ENCODE measurements around the gene ESPL1.

DNA sequence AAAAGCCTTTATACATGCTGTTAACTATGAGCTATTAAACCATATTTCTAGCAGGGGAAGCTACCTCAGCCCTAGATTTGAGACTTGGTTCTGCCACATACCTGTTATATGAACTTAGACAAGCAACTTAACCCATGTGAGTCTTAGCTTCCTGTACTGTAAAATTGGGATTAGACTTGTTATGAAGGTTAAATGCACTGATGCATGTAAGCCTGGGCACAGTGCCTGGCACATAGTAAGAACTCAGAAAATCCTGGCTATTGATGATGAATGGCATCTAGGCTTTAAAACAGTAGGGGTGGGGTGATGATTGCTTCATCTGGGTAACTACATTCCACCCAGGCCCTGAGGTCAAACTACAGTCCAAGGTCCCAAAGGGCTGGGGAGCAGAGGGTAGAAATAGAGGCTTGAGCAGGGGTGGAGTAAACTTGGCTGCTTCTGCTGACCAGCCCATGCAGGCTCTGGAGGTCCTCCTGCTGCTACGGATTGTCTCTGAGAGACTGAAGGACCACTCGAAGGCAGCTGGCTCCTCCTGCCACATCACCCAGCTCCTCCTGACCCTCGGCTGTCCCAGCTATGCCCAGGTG, 11.3 kb downstream of the ESPL1 start:
- TF ChIP-seq EP300 (IDR thresholded peaks at IDR 0.05) (no peak), POLR2A (IDR thresholded peaks at IDR 0.05) (no peak)
- TF ChIP-seq, protein P1, sequence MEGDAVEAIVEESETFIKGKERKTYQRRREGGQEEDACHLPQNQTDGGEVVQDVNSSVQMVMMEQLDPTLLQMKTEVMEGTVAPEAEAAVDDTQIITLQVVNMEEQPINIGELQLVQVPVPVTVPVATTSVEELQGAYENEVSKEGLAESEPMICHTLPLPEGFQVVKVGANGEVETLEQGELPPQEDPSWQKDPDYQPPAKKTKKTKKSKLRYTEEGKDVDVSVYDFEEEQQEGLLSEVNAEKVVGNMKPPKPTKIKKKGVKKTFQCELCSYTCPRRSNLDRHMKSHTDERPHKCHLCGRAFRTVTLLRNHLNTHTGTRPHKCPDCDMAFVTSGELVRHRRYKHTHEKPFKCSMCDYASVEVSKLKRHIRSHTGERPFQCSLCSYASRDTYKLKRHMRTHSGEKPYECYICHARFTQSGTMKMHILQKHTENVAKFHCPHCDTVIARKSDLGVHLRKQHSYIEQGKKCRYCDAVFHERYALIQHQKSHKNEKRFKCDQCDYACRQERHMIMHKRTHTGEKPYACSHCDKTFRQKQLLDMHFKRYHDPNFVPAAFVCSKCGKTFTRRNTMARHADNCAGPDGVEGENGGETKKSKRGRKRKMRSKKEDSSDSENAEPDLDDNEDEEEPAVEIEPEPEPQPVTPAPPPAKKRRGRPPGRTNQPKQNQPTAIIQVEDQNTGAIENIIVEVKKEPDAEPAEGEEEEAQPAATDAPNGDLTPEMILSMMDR (IDR thresholded peaks at IDR 0.05): no peak
